ENCODE data around the gene DDX28.
A peak's percentile ranks its signal among the peaks of the same experiment; 100 is the strongest.
"Not testable (repeated sequence)": the region's sequence is repeated elsewhere in the genome, so short reads cannot be mapped to it uniquely, and the experiment has no call there.

DDX28 gene

DNA sequence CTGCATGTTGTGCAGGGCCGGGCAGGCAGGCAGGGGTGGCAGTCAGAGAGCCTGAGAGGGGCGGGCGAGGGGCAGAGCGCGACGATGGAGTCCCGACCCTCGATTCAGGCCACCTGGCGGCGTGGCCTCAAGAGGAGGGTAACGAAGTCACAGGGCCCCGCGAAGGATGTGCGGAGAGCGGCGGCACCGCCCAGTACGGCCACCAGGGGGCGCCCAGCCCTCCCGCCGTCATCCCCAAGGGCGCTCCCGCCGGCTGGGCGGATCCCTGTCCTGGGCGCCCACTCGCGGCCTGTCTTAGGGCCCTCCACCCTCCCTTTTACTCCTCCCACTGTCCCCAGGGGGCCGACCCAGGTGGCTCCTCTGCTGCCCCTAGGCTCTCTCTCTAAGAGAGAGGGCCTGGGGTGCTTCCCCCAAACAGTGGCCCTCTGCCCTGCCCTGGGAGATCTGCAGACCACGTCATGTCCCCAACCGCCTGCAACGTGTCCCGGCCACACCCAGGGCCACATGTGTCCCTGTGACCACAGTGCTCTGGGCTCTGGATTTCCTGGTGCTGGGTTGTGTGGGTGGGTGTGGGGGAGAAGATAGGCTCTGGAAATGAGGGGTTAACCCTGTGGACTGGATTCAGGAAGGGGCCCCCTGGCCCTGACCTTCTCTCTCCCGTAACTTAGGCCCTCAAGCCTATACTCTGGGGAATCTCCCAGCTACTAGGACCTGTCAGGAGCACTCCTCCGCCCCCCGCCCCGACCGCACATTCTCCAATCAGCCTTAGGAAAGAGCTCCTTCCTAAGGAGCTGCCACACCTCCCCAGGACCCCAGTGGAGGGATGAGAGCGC is 29.6 kb downstream of the DDX28 start:
- peak; percentile 88 for DNase-seq

DNA sequence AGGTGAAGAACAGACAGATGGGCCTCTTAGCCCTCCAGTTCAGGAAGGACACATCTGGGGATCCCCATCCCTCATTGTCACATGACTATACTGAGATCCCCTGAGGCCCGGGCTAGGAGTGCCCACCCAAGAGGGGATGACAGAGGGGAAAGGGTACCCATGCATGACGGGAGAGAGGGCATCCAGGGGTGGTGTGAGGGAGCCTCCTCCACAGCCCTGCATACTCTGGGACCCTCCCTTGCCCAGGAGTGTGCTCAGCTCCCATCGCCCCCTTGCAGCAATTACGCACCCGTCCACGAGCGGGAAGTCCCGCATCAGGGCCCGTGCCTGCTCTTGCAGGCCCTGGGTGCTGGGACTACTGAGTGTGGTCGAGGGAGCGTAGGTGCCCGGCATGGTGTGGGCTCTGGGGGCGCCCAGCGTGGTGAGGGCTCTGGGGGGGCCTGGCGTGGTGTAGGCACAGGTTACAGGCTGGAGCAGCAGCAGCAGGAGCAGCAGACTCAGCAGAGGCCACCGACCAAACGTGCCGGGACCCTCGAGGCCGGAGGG is 30.3 kb downstream of the DDX28 start:
- DNase-seq, result no peak

DNA sequence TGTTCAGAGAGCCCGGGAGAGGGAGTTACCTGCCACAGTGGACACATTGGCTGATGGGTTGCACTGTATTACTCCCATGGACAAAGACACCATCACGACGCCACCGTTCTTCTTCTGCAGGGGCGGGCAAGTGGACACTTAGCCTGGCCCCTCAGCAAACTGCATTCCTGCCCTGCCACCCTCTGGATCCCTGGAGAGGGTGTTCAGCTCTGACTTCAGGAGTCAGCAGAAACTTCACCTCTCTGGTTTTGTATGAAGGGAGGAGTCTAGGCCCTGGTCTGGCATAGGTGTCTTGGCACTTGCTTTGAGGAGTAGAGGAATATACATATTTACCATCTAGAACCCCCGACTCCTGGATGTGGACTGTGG is 33.0 kb downstream of the DDX28 start:
- no peak for DNase-seq

DNA sequence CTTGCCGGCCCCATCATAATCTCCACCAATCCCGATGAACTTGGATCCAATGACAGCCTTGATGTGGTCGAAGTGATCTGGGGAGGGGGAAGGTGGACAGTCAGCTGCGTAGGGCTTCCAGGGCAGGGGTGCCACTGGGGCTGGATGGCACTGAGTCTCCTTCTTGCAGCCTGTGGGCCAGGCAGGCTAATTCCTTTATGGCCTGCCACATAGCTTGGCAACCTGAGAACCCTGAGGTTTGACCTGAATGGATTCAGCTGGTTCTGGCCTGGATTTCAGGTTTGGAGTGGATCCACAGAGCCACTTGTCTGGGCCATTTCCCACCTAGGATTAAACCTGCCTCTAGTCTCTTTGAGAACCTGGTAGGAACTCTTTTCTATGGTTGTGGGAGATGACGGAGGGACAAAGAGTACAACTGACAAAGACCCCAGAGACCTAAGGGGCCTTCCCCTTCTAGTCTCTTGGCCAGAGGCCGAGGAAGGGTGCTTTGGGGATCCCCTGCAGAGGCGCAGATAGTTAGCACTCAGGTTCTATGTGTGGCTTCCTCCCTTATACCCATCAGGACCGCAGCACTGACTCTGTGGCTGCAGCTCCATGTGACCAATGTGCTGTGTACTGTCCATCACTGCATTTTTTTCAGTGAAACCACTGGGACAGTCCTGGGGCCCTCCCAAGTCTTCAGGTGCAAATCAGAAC is 33.6 kb downstream of the DDX28 start:
- no peak for DNase-seq

DNA sequence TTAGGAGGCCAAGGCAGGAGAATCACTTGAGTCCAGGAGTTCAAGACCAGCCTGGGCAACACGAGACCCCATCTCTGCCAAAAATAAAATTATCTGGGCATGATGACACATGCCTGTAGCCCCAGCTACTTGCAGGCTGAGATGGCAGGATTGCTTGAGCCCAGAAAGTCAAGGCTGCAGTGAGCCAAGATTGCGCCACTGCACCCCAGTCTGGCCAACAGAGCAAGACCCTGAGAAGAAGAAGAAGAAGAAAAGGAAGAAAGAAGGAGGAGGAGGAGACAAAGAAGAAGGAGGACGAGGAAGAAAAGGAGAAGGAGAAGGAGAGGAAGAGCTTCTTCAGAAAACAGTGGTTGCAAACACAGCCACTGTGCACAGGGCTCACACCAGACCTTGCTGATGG is 34.4 kb downstream of the DDX28 start:
- no peak for DNase-seq

DNA sequence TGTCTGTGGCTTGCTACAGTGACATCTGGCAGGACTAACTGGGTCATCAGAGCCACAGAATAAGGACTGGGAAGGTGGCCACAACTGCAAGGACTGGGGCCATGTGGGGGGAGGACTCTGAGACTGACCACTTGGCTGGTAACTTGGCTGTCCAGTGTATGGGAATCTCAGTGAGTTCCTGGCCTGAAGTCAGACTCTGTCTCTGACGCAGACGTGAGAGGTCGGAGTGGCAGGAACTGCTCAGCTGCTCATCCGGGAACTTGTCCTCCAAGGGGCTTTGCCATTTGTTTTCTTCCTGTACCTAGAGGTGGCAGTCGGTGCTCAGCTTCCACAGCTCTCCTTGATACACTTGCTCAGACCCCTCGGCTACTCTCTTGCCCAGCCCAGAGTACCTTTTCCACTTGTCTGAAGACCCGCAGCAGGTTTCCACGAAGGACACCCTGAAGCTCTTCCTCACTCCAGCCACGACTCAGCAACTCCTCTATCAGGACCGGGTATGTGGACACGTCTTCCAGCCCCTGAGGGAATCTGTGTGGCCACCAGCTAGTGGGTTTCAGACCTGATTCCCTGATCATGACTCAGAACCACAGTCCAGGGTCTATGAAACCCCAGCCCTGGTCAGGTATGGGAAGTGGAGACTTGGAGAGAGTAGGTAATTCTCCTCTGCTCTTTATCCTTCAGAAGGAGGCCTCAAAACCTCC is 35.4 kb downstream of the DDX28 start:
- DNase-seq, result no peak

DNA sequence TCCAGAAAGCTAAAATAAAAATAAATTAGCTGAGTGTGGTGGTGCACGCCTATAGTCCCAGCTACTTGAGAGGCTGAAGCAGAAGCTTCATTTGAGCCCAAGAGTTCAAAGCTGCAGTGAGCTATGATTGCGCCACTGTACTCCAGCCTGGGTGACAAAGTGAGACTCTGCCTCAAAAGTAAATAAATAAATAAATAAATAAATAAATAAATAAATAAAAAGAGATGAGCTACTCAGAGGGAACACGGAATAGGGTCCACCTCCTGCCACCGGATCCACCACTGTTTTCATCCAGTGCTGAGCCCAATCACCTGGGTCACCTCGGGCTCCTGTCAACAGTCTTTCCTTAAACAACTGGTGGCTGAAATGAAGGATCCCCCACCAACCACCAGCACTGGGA is 36.1 kb downstream of the DDX28 start:
- no peak for DNase-seq

DNA sequence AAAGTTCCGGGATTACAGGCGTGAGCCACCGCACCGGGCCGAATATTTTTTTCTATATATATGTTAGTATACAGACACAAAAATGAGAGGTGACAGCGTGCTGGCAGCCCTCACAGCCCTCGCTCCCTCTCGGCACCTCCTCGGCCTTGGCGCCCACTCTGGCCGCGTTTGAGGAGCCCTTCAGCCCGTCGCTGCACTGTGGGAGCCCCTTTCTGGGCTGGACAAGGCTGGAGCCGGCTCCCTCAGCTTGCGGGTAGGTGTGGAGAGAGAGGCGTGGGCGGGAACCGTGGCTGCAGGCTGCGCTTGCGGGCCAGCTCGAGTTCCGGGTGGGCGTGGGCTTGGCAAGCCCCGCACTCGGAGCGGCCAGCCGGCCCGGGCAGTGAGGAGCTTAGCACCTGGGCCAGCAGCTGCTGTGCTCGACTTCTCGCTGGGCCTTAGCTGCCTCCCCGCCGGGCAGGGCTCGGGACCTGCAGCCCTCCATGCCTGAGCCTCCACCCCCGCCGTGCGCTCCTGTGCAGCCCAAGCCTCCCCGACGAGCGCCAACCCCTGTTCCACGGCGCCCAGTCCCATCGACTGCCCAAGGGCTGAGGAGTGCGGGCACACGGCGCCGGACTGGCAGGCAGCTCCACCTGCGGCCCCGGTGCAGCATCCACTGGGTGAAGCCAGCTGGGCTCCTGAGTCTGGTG is 40.9 kb downstream of the DDX28 start:
- DNase-seq, result no peak

DNA sequence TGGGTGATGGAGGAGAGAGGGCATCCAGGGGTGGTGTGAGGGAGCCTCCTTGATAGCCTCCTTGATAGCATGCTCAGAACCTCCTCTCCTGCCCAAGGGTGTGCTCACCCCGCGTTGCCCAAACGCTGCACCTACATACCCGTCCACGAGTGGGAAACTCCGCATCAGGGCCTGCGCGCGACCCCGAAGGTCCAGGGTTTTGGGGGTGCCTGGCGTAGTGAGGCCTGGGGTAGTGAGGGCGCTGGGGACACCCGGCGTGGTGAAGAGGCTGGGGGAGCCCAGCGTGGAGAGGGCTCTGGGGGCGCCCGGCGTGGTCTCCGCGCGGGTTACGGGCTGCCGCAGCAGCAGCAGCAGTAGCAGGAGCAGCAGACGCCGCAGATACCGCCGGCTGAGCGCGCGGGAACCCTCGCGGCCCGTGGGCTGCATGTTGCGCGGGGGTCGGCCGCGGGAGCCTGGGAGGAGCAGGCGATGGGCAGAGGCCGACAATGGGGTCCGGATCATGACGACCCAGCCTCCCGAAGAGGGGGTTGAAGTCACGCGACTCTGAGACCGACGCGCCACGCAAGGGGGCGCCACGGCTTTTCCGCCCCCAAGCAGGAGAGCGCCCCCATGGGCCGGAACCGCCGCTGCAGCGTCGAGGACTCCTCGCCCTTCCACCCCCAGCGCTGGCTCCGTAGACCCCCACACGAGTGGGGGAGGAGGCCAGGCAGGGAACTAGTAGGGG is 42.9 kb downstream of the DDX28 start, which contains the start of gene DPEP3:
TSS of gene DPEP3 (minus strand) at position 545 of the 724 bp plus-strand sequence. CDS start at position 426, 119 bp downstream.
- DNase-seq, result no peak

DNA sequence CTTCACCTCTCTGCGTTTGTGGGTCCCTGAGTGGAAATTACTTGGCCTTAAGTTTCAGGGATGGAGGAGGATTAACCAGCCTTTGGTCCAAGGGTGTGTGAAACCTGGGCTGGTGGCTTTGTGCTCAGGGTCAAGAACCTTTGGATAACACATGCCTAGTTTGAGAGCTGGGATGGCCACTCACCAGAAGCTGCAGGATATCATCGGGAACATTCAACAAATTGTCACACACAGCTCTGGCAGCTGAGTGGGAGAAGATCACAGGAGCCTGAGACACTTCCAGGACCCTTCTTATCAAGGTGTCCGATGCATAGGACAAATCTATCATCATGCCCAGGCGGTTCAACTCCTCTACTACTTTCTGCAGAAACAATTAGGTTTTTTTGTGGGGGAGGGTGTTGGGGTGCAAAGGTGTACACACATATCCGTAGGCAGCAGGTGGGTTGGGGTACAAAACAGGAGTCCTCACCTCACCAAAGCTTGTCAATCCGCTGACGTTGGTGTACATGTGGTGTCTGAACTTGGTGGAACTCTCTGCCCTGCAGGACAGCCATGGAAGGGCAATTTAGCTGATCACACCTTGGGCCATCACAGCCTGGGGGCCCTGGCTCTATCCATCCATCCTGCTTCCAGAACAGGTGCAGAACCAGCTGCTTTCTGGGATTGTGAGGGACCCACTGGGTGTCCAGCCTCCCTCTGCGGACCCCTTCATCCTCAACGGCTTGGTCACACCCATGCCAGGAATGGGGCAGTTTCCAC is 45.4 kb downstream of the DDX28 start:
- no peak for DNase-seq

DNA sequence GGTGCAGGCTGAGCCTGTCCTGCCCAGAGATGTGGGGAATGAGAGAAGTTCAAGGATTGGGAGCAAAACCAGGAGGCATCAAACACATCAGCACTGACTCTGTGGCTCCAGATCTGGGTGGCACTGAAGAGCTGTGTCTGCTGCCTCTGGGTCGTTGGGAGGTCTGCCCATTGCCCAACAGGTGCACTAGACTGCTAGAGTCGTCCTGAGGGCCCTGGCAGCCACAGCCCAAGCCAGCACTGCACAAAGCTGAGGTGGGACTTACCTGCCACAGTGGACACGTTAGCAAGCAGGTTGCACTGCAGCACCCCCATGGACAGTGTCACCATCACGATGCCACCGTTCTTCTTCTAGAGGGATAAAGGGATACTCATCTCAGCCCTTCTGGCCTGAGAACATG is 46.0 kb downstream of the DDX28 start:
- no peak for DNase-seq

DNA sequence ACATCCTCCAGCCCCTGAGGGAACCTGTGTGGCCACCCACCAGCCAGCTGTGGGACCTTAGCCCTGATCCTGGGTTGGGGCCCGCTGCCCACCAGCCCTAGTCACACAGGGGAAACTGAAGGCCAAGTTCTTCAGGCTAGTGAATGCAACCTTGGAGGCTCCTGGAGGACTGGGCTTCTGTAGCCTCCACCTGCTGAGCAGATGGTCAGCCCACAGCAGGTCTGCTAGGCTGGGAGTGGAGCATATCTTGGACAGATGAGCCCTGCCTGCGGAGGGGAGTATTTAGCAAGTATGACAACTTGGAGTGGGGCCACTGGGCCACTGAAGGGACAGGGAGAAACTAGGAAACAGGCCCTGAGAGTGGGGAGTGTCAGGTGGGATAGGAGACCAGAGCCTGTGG is 46.8 kb downstream of the DDX28 start:
- no peak for DNase-seq

DNA sequence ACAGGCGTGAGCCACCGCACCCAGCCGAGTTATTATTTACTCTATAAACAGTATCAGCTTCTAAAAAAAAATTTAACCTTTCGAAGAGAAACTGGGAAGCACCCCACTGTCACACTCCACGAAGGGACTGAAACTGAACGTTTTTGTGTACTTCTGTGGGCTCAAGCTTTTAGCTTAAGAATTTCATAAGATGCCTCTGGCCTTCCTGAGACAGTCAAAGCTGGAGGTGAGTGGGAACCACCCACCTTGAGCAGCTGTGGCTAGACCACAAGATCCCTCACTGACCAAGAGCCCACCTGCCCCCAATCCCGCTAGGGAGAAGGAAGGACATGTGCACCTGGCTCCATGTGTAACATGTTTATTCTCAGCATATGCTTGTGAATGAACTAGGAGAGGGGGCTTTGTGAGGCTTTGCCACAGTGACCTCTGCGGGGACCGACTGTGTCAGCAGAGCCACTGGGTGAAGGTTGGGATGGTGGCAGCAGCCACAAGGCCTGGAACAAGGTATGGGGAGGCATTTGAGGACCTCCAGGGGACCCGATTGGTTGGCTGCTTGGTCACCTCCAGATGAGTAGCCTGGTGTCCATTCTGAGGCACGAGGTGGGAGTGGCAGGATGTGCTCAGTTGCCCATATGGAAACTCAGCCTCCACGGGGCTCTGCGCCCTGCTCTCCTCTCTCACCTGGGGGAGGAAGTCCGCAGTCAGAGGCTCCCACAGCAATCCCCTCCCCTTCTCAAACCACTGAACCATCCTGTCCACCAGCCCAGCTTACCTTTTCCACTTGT is 47.5 kb downstream of the DDX28 start:
- no peak for DNase-seq

DNA sequence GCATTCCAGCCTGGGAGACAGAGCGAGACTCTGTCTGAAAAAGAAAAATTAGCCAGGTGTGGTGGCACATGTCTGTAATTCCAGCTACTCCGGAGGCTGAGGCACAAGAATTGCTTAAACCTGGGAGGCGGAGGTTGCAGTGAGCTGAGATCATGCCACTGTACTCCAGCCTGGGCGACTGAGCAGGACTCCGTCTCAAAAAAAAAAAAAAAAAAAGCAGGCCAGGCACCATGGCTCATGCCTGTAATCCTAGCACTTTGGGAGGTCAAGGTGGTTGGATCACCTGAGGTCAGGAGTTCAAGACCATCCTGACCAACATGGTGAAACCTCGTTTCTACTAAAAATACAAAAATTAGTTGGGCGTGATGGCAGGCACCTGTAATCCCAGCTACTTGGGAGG is 50.7 kb downstream of the DDX28 start:
- not testable (repeated sequence) for DNase-seq

DNA sequence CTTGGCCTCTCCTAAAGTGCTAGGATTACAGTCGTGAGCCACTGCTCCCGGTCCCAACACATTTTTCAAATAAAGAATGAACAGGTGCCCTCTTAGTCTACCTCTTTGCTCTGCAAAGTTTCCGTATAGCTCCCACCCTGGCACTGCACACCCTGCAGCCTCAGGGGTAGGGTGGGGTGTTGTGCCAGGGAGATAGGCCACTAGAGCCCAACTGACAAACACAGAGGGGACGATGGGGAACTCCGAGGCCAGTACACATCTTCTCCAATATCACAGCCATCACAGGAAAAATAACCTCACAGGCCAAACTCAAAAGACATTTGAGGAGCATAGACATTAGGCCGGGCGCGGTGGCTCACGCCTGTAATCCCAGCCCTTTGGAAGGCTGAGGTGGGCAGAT is 51.9 kb downstream of the DDX28 start:
- no peak for DNase-seq

Measured in activated CD4-positive, alpha-beta T cell treated with anti-CD3 and anti-CD28 coated beads, Interleukin-10, Interleukin-2, amounts not matched to agents 100 ng/mL and 50 ng/mL, durations not matched to agents 16 hours and 8 hours (primary cell).